B cell (primary cell): ENCODE results near the gene EGFLAM. TPM values are rescaled to one million over a fixed set of nuclear protein-coding genes. Genes with fewer than 3 reads are reported as not detected.

ENCODE experiments used
- ATAC-seq: fragments of 200-7000 bp; cut with Tn5 transposase; one replicate; pipeline ENCODE4 v1.10.0; 2021; ENCODE audit warnings: low read depth, mild to moderate bottlenecking, moderate number of reproducible peaks, moderate library complexity
- CTCF ChIA-PET: fragments of 350-600 bp; sonication (Branson Sonifier 250); formaldehyde crosslinking; loops from one replicate; lab custom pipeline; 2021; ENCODE audit warnings: antibody characterized with exemption, inconsistent platforms; lab: Charles Lee
- POLR2A ChIA-PET: fragments of 350-600 bp; sonication (Branson Sonifier 250); formaldehyde crosslinking; loops from one replicate; lab custom pipeline; 2021; ENCODE audit warnings: antibody characterized with exemption; lab: Charles Lee
- DNase-seq: peaks from one replicate; pipeline ENCODE4 v3.0.0; 2013
- H2AFZ ChIP-seq: 2 replicates; pipeline ENCODE4 v1.6.1; 2012; ENCODE audit warnings: mild to moderate bottlenecking, low read depth, low read length; ENCODE audit not compliant: insufficient read depth, poor library complexity, severe bottlenecking
- H3K27ac ChIP-seq, 2 donors: 1 replicate in 1 of 2; 2 replicates in 1 of 2; pipeline ENCODE4 v1.5.1; 2012 to 2013; ENCODE audit warnings: low read length in 2 of 2, mild to moderate bottlenecking in 2 of 2, moderate library complexity in 1 of 2
- H3K27me3 ChIP-seq, 4 experiments: fragments of 200-600 bp in 1 of 4; sonication (generic) in 1 of 4; replicated peaks in 1 of 4; 1 replicate in 2 of 4; 2 replicates in 2 of 4; pipeline versions ENCODE4 v1.6.1 to v1.7.0; 2013 to 2016; ENCODE audit warnings: low read length in 3 of 4, mild to moderate bottlenecking in 2 of 4, mixed read lengths in 1 of 4, moderate library complexity in 1 of 4; ENCODE audit not compliant: insufficient read depth in 4 of 4, control insufficient read depth in 3 of 4; ENCODE audit errors: control extremely low read depth in 1 of 4
- H3K36me3 ChIP-seq, 2 experiments: replicated peaks in 1 of 2; 1 replicate in 1 of 2; 2 replicates in 1 of 2; pipeline versions ENCODE4 v1.6.1 to v1.7.1; 2013; ENCODE audit warnings: low read length in 1 of 2; ENCODE audit not compliant: insufficient read depth in 2 of 2, control insufficient read depth in 1 of 2; ENCODE audit errors: control extremely low read depth in 1 of 2, extremely low read depth in 1 of 2
- H3K4me1 ChIP-seq, 2 donors: fragments of 200-600 bp in 1 of 2; sonication (generic) in 1 of 2; 1 replicate in 1 of 2; 2 replicates in 1 of 2; pipeline versions ENCODE4 v1.5.1 to v1.6.1; 2013 to 2017; ENCODE audit warnings: low read length in 2 of 2; ENCODE audit not compliant: control insufficient read depth in 2 of 2, insufficient read depth in 2 of 2
- H3K4me2 ChIP-seq: replicated peaks from 2 replicates; pipeline ENCODE3; 2012; ENCODE audit warnings: mild to moderate bottlenecking, low read depth, low read length; ENCODE audit not compliant: poor library complexity, severe bottlenecking
- H3K4me3 ChIP-seq, 5 experiments: fragments of 200-600 bp in 1 of 5; sonication (generic) in 1 of 5; 1 replicate in 3 of 5; 2 replicates in 2 of 5; pipeline versions ENCODE4 v1.5.1 to v1.7.0; 2011 to 2016; ENCODE audit warnings: low read length in 4 of 5, mild to moderate bottlenecking in 4 of 5, low read depth in 2 of 5, control low read depth in 1 of 5, moderate library complexity in 1 of 5; ENCODE audit not compliant: insufficient read depth in 1 of 5; ENCODE audit errors: control extremely low read depth in 1 of 5, extremely low read depth in 1 of 5
- H3K79me2 ChIP-seq: fragments of 200-600 bp; sonication (generic); one replicate; pipeline ENCODE4 v1.6.0; 2016; ENCODE audit warnings: low read length; ENCODE audit not compliant: control insufficient read depth, insufficient read depth
- H3K9ac ChIP-seq: fragments of 200-600 bp; sonication (generic); 2 replicates; pipeline ENCODE4 v1.6.1; 2017; ENCODE audit warnings: mild to moderate bottlenecking, low read length, moderate library complexity
- H3K9me3 ChIP-seq, 3 donors: one replicate each; pipeline versions ENCODE4 v1.6.1 to v1.7.1; 2013; ENCODE audit warnings: low read length in 2 of 3; ENCODE audit not compliant: control insufficient read depth in 2 of 3, insufficient read depth in 1 of 3; ENCODE audit errors: control extremely low read depth in 1 of 3
- H4K20me1 ChIP-seq: 2 replicates; pipeline ENCODE4 v1.6.0; 2012; ENCODE audit warnings: mild to moderate bottlenecking, low read length; ENCODE audit not compliant: insufficient read depth, control insufficient read depth, poor library complexity, severe bottlenecking
- H3K27ac Mint-ChIP-seq: one replicate; pipeline ENCODE4 v1.8.0; 2021; ENCODE audit warnings: mixed read lengths
- H3K27me3 Mint-ChIP-seq: one replicate; pipeline ENCODE4 v1.8.0; 2021; ENCODE audit warnings: mixed read lengths
- H3K4me1 Mint-ChIP-seq: one replicate; pipeline ENCODE4 v1.8.0; 2021; ENCODE audit warnings: mixed read lengths
- H3K4me3 Mint-ChIP-seq: one replicate; pipeline ENCODE4 v1.8.0; 2021; ENCODE audit warnings: mixed read lengths
- H3K9me3 Mint-ChIP-seq: one replicate; pipeline ENCODE4 v1.8.0; 2022; ENCODE audit warnings: mixed read lengths; ENCODE audit not compliant: insufficient read depth
- EZH2 ChIP-seq: IDR thresholded peaks from 2 replicates; pipeline ENCODE4 v1.6.1; 2012; ENCODE audit warnings: borderline replicate concordance, low read depth, mild to moderate bottlenecking, moderate library complexity, low read length; ENCODE audit not compliant: insufficient read depth, poor library complexity, severe bottlenecking
- WGBS: methylation state at CpG from one replicate; pipeline ENCODE4 v1.1.5; 2013; ENCODE audit warnings: missing lambda C conversion rate; ENCODE audit not compliant: insufficient coverage; 5-methylcytosine and 5-hydroxymethylcytosine counted together
- intact Hi-C: fragments of 100-400 bp; cut with micrococcal nuclease; formaldehyde crosslinking; loops from one replicate; pipeline ENCODE4 v1.10.0; 2022
- polyA plus RNA-seq: library from polyadenylated mRNA; depleted of rRNA; stranded (reverse); fragments of >200 nt; gene quantifications from 2 replicates; pipeline ENCODE4 v1.2.3, GENCODE V29; 2012
- total RNA-seq, 2 donors: library from RNA; stranded (reverse); fragments of 120-200 nt in 1 of 2; gene quantifications; 1 replicate in 1 of 2; 2 replicates in 1 of 2; pipeline versions ENCODE4 v1.2.3 to v1.2.4, GENCODE V29; 2013 to 2022
- TF ChIP-seq, protein P1 (sequence below): fragments of 200-600 bp; IDR thresholded peaks from one replicate; pipeline ENCODE4 v1.8.0; 2022; ENCODE audit warnings: antibody characterized with exemption, mild to moderate bottlenecking

EGFLAM gene
- total and polyA plus RNA-seq, 2 donors (not counting 1 experiment from before 2014, with no cell fraction given) = not detected

- no peak overlapping the region for H3K27ac Mint-ChIP-seq
- peaks cover 2 to 34% (median 6%) of the 10 kb centered on the region in 4 experiments for H3K27me3 ChIP-seq
- no peaks in the 10 kb centered on the region for H3K9me3 Mint-ChIP-seq
- intact Hi-C loops = no loop called here
- WGBS = no CpG with 5 or more reads among the region's 1 CpG
- no peaks in the 10 kb centered on the region for H3K36me3 ChIP-seq
- H3K27me3 Mint-ChIP-seq = peaks cover 58% of the 10 kb centered on the region
- no peak overlapping the region for H3K4me3 ChIP-seq
- no peak overlapping the region for H3K27ac ChIP-seq
- ATAC-seq (no peak), DNase-seq (no peak)
- no peaks in the 10 kb centered on the region for H3K9me3 ChIP-seq
- H3K4me2 ChIP-seq = no peak overlapping the region
- no peaks in the 10 kb centered on the region for H3K4me1 ChIP-seq
- no peak overlapping the region for H2AFZ ChIP-seq
- H3K4me3 Mint-ChIP-seq = no peak overlapping the region
- H3K9ac ChIP-seq = no peak overlapping the region
- no peaks in the 10 kb centered on the region for H4K20me1 ChIP-seq
- no peaks in the 10 kb centered on the region for H3K4me1 Mint-ChIP-seq
- no peaks in the 10 kb centered on the region for H3K79me2 ChIP-seq
- ChIA-PET POLR2A (no interaction called here), CTCF (interaction anchor here (2.1 to 2.8 kb wide), 2 partner anchors 10 kb away, joined by 5 to 13 read pairs; no protein-coding TSS in a partner anchor)
- TF ChIP-seq, protein P1, sequence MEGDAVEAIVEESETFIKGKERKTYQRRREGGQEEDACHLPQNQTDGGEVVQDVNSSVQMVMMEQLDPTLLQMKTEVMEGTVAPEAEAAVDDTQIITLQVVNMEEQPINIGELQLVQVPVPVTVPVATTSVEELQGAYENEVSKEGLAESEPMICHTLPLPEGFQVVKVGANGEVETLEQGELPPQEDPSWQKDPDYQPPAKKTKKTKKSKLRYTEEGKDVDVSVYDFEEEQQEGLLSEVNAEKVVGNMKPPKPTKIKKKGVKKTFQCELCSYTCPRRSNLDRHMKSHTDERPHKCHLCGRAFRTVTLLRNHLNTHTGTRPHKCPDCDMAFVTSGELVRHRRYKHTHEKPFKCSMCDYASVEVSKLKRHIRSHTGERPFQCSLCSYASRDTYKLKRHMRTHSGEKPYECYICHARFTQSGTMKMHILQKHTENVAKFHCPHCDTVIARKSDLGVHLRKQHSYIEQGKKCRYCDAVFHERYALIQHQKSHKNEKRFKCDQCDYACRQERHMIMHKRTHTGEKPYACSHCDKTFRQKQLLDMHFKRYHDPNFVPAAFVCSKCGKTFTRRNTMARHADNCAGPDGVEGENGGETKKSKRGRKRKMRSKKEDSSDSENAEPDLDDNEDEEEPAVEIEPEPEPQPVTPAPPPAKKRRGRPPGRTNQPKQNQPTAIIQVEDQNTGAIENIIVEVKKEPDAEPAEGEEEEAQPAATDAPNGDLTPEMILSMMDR = no peak
- TF ChIP-seq EZH2 = no peak
These were observed 173.0 kb downstream of the EGFLAM start for GRCh38 chr5:38431242-38431853.

GRCh38 chr5:38433160-38433861, 175.0 kb downstream of the EGFLAM start:
- H2AFZ ChIP-seq = no peak overlapping the region

More at GRCh38 chr5:38433160-38433861, 175.0 kb downstream of the EGFLAM start:
- Mint-ChIP-seq H3K9me3 (no peaks in the 10 kb centered on the region), H3K4me3 (no peak overlapping the region), H3K27me3 (peaks cover 62% of the 10 kb centered on the region), H3K4me1 (no peaks in the 10 kb centered on the region), H3K27ac (no peak overlapping the region)
- H3K4me2 ChIP-seq = no peak overlapping the region
- DNase-seq = no peak
- ChIA-PET CTCF (interaction anchor here (2.6 kb wide), 1 partner anchor 9 kb away, joined by 20 read pairs; no protein-coding TSS in a partner anchor), POLR2A (no interaction called here)
- no peaks in the 10 kb centered on the region for H3K79me2 ChIP-seq
- H3K9ac ChIP-seq = no peak overlapping the region
- no peak for TF ChIP-seq EZH2
- TF ChIP-seq, protein P1 = no peak
- H3K27me3 ChIP-seq = peaks cover 0 to 43% (median 7%) of the 10 kb centered on the region in 4 experiments
- no peaks in the 10 kb centered on the region for H4K20me1 ChIP-seq
- no peak overlapping the region for H3K4me3 ChIP-seq
- WGBS = 17% methylated on average over 5 of the region's 6 CpGs
- intact Hi-C loops = no loop called here
- no peaks in the 10 kb centered on the region for H3K4me1 ChIP-seq
- no peaks in the 10 kb centered on the region for H3K9me3 ChIP-seq
- H3K27ac ChIP-seq = no peak overlapping the region
- no peak for ATAC-seq
- no peaks in the 10 kb centered on the region for H3K36me3 ChIP-seq
